ENCODE results near the gene PHGDH. TPM values are rescaled to one million over a fixed set of nuclear protein-coding genes. Genes with fewer than 3 reads are reported as not detected.

PHGDH gene
- 168 and 207 TPM in 2 replicates for total RNA-seq

DNA sequence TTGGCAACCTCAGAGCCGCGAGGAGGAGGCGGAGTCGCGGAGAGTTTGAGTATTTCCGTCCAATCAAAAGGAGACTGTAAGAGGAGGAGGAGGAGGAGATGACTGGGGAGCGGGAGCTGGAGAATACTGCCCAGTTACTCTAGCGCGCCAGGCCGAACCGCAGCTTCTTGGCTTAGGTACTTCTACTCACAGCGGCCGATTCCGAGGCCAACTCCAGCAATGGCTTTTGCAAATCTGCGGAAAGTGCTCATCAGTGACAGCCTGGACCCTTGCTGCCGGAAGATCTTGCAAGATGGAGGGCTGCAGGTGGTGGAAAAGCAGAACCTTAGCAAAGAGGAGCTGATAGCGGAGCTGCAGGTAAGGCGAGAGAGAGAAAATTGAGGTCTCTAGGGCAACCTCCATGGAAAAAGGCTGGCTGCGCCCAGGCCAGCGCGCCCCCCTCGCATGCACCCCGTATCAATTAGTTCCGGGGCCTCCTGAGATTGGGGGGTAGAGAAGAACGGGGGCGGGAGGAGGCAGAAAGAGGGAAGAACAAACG lies at the start of gene PHGDH:
Gene PHGDH (plus strand): TSS at position 131 of the 538 bp plus-strand sequence. CDS start 89 bp downstream, at position 220.
- H3K4me3 ChIP-seq (ENCODE audit: low read depth, low read length): peak within 1 kb of the TSS; percentile 95
- TF ChIP-seq, protein P1, sequence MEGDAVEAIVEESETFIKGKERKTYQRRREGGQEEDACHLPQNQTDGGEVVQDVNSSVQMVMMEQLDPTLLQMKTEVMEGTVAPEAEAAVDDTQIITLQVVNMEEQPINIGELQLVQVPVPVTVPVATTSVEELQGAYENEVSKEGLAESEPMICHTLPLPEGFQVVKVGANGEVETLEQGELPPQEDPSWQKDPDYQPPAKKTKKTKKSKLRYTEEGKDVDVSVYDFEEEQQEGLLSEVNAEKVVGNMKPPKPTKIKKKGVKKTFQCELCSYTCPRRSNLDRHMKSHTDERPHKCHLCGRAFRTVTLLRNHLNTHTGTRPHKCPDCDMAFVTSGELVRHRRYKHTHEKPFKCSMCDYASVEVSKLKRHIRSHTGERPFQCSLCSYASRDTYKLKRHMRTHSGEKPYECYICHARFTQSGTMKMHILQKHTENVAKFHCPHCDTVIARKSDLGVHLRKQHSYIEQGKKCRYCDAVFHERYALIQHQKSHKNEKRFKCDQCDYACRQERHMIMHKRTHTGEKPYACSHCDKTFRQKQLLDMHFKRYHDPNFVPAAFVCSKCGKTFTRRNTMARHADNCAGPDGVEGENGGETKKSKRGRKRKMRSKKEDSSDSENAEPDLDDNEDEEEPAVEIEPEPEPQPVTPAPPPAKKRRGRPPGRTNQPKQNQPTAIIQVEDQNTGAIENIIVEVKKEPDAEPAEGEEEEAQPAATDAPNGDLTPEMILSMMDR (IDR thresholded peaks at IDR 0.05; ENCODE audit: insufficient read depth, low read length, severe bottlenecking): no peak
- H3K27me3 ChIP-seq (ENCODE audit: control insufficient read depth, insufficient read depth, low read length): no peaks in the 10 kb centered on the region
- peaks cover 4% of the 10 kb centered on the region for H3K36me3 ChIP-seq (ENCODE audit: control insufficient read depth, insufficient read depth, low read length)
- DNase-seq (ENCODE audit: low read depth) (peak; percentile 79), FAIRE-seq (no peak)

DNA sequence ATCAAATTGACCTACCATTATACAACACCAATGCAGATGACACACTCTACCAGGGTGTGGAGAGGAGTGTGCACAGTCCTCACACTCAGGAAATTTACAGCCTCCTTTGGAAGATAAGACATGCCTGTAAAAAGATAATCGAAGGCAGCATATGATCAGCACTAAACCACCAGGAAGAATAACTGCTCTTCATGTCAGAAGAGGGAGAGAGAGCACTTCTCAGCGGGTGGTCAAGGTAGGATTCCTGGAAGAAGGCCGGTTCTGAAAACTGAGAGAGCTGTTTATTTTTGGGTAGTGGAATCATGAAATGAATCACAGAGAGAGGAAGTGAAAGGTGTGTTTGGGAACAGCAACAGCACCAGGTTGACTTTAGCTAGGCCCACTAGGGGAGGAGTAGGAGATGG lies 49.7 kb upstream of the PHGDH start:
- no peaks in the 10 kb centered on the region for H3K27me3 ChIP-seq (ENCODE audit: control insufficient read depth, insufficient read depth, low read length)
- no peaks in the 10 kb centered on the region for H3K36me3 ChIP-seq (ENCODE audit: control insufficient read depth, insufficient read depth, low read length)
- FAIRE-seq (no peak), DNase-seq (ENCODE audit: low read depth) (peak; percentile 29)
- H3K4me3 ChIP-seq (ENCODE audit: low read depth, low read length): no peak overlapping the region
- TF ChIP-seq, protein P1 (IDR thresholded peaks at IDR 0.05; ENCODE audit: insufficient read depth, low read length, severe bottlenecking): no peak

DNA sequence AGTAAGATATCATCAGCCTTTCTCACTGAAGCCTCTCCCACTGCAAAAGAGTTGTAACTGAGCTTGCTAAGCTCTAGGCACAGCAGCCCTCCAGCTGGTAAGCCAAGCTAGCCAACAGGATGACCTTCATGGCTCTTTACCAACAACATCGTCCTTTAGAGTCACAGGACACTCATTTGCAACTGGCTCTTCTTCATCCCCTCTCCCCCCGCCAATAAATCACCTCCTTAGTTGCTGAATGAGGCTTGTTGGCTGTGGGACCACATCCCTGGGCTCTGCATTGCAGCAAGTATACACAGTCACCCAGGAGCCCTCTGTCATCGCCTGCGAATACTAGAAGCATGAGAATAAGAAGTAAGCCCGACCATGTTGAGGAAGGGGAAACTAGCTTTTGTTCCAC lies 47.7 kb upstream of the PHGDH start:
- FAIRE-seq: no peak
- no peaks in the 10 kb centered on the region for H3K27me3 ChIP-seq (ENCODE audit: control insufficient read depth, insufficient read depth, low read length)

DNA sequence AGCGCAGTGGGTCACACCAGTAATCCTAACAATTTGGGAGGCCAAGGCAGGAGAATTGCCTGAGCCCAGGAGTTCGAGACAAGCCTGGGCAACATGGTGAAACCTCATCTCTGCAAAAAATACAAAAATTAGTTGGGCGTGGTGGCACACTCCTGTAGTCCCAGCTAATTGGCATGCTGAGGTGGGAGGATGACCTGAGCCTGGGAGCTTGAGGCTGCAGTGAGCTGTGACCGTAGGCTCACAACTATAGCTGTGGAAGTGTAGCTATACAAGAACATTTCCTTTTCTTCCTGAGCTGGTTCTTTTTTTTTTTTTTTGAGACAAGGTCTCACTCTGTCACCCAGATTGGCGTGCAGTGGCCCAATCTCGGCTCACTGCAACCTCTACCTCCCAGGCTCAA lies 44.6 kb upstream of the PHGDH start:
- TF ChIP-seq, protein P1 (IDR thresholded peaks at IDR 0.05; ENCODE audit: insufficient read depth, low read length, severe bottlenecking): no peak
- Histone ChIP-seq H3K36me3 (ENCODE audit: control insufficient read depth, insufficient read depth, low read length) (no peaks in the 10 kb centered on the region), H3K27me3 (ENCODE audit: control insufficient read depth, insufficient read depth, low read length) (no peaks in the 10 kb centered on the region), H3K4me3 (ENCODE audit: low read depth, low read length) (no peak overlapping the region)
- DNase-seq (ENCODE audit: low read depth): no peak
- FAIRE-seq: no peak

More for the DNA sequence above, 47.7 kb upstream of the PHGDH start:
- TF ChIP-seq, protein P1 (IDR thresholded peaks at IDR 0.05; ENCODE audit: insufficient read depth, low read length, severe bottlenecking): no peak
- DNase-seq (ENCODE audit: low read depth): no peak
- Histone ChIP-seq H3K36me3 (ENCODE audit: control insufficient read depth, insufficient read depth, low read length) (no peaks in the 10 kb centered on the region), H3K4me3 (ENCODE audit: low read depth, low read length) (no peak overlapping the region)

DNA sequence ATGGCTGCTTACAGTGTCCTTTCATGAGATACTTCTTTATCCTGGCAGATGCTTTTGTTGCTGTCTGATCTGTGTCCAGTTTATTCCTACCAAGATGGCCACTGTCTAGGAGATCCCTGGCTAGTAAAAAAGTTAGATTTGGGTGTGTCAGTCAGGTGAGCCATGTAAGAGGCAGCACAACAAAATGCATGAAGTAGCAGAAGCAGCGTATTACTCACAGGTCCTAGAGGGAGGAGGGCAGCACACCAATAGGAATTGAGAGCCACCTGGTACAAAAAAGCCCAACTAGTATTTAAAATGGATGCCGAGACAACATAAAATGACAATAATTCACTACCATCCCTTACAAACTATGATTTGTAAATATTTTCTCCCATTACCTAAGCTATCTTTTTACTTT lies 40.8 kb upstream of the PHGDH start:
- DNase-seq (ENCODE audit: low read depth) (no peak), FAIRE-seq (no peak)
- Histone ChIP-seq H3K27me3 (ENCODE audit: control insufficient read depth, insufficient read depth, low read length) (no peaks in the 10 kb centered on the region), H3K36me3 (ENCODE audit: control insufficient read depth, insufficient read depth, low read length) (no peaks in the 10 kb centered on the region), H3K4me3 (ENCODE audit: low read depth, low read length) (no peak overlapping the region)
- TF ChIP-seq, protein P1 (IDR thresholded peaks at IDR 0.05; ENCODE audit: insufficient read depth, low read length, severe bottlenecking): no peak

Data from bronchial epithelial cell (primary cell).